ENCODE data around the gene GNG10. TPM values are rescaled to one million over a fixed set of nuclear protein-coding genes. Genes with fewer than 3 reads are reported as not detected.

The GNG10 gene
- total RNA-seq, 1 experiment from 2014 or later = 27.7 TPM

Other genes with a start within 250 kb of the GNG10 start
- 92.6 and 111 TPM in 2 replicates for gene ECPAS, start 177.2 kb upstream of the GNG10 start, total RNA-seq (2014; rRNA removed; shearing (Covaris generic))
- 50.3 and 62.9 TPM in 2 replicates for gene ZNF483, start 136.4 kb upstream of the GNG10 start, total RNA-seq (2014; rRNA removed; shearing (Covaris generic))
- 91.2 and 199 TPM in 2 replicates for gene PTGR1, start 62.0 kb upstream of the GNG10 start, total RNA-seq (2014; rRNA removed; shearing (Covaris generic))
- gene DNAJC25, start 30.3 kb upstream of the GNG10 start, total RNA-seq (2014; rRNA removed; shearing (Covaris generic)) = 6.1 and 10.3 TPM in 2 replicates
- not detected in 2 replicates for gene SHOC1, start 133.3 kb downstream of the GNG10 start, total RNA-seq (2014; rRNA removed; shearing (Covaris generic))
- gene UGCG, start 235.2 kb downstream of the GNG10 start, total RNA-seq (2014; rRNA removed; shearing (Covaris generic)) = 27.6 and 40.9 TPM in 2 replicates

Data from H7 (cell line).